GM18868 (cell line): Measurements from ENCODE around the gene RHOT2.

ENCODE experiments used
- ATAC-seq: cut with Tn5 transposase; IDR thresholded peaks from one replicate; pipeline ENCODE4 v1.9.1; 2021; ENCODE audit warnings: mild to moderate bottlenecking, moderate library complexity; ENCODE audit not compliant: unreplicated experiment

The RHOT2 gene

DNA sequence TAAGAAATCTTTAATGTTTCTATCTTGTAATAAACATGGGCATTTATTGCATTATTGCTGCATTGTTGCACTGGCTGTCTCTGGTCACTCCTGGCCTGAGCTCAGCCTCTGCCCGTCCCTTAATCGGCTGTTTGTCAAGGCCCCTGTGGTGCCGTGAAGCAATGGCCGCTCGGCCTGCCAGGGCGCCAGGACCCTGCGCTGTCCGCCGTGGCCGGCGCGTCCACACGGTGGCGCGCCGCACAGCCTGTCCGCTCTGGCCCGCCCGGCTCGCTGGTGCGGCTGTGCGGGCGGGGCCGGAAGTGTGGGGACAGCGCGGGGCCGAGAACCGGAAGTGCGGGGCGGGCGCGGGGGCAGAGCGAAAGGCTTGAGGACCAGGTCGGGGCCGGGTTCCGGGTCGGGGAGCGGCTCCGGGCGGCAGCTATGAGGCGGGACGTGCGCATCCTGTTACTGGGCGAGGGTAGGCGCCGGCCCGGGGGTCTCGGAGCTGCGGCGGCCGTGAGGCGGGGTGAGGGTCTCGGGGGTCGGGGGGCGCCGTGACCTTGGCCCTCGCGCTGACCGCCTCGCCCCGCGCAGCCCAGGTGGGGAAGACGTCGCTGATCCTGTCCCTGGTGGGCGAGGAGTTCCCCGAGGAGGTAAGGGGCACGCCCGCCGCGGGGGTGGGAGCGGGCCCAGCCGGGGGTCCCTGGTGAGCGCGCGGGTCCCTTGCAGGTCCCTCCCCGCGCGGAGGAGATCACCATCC is at the start of gene RHOT2:
RHOT2 (plus strand) TSS at position 353 of the 739 bp plus-strand sequence; CDS start at position 421, 68 bp downstream.
- peak; percentile 93 for ATAC-seq

DNA sequence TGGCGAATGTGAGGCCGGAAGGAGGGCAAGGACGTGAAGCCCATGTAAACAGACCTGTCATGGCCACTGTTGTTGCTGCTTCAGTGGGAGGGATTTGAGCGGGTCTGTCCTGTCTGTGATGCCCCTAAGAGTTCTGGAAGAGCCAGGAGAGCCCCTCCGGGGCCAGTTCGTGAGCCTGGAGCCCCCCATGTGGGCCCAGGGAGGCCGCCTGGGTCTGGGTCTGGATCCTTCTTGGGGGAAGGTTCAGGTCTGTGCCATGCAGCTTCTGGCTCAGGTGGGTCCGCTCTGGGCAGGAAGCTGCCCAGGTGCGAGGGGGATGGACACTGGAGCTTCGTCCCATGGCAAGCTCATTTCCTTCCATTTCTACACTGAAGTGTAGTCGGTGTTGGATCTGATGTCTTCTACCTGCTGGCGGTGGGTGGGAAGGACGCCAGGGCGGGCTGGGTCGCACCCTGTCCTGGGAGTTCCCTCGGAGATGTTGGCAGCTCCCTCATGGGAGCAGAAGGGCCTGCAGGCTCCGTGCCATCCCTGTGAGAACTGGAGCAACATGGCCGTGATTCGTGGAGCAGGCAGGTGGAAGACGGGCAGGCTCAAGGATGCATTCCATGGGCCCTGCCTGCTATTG is 48.3 kb upstream of the RHOT2 start:
- ATAC-seq, result no peak

DNA sequence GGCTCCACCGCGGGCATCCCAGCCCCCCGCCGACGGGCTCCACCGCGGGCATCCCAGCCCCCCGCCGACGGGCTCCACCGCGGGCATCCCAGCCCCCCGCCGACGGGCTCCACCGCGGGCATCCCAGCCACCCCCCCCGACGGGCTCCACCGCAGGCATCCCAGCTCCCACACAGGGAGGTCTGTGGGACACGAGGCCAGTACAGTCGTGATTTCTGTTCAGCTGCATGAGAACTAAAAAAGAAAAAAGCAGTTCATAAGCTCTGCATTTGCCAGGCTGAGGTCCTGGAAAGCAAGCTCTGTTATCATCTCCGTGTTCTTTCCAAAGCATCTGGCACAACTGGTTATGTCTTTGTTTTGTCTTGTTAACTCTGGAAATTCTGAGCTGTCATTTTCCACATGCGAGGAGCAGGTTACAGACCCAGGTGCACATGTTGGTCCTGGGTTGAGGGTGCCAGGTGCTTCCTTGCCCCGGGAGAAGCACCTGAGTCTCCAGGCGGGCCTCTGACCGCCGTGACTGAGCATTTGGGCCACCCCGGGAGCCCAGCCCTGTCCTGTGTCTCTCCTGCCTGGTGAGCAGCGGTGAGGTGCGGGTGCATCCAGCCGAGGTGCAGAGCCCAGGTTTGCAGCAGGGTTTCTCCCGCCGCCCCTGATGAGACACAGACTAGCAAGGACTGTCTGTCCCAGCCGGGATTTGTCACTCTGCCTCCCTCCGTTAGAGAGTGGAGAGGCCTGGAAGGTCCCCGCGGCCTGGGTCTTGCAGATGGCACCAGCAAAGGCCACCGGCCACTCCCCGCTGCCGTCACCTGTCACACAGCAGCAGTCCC is 47.0 kb upstream of the RHOT2 start:
- ATAC-seq, result no peak

DNA sequence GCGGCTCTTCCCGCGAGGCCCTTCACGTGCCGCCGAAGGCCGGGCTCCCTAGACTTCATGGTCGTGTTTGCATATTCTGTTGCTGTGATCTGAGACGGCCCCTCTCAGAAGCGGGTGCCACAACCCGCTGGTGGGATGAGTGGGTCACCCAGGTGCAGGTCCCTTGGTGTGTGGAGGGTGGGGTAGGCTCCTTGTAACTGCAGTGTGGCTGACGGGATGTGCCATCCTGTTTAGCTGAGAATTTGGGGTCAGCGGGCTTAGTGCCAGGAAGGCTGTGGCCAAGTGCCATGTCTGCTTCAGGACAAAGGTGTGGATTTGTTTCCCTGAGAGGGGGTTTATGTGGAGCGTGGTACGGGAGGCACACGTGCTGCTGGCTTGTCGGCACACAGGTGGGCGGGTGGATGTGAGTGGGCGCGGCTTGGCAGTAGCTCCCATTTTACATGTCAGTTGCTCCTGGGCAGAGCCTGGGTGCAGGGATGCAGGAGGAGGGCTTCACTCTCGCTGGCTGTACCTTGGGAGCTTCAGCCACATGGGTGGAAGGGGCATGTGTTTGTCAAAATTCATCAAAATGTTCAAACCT is 46.3 kb upstream of the RHOT2 start:
- ATAC-seq, result no peak

DNA sequence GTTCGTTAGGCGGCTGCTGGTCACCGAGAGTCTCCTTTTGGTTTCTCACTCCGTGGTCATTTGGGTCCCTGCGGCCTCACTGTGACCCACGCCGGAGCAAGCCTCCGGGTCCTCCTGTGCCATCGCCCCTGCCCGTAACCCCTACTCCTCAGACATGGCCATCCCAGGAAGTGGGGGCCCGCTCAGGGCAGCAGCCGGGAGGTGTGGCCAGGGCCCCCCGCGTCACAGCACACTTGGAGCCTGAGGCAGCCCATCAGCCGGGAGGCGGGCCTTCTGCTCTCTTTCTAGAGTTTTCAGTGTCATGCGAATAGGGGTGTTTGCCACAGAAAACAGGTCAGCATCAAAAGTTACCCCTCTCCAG is 45.0 kb upstream of the RHOT2 start:
- no peak for ATAC-seq

DNA sequence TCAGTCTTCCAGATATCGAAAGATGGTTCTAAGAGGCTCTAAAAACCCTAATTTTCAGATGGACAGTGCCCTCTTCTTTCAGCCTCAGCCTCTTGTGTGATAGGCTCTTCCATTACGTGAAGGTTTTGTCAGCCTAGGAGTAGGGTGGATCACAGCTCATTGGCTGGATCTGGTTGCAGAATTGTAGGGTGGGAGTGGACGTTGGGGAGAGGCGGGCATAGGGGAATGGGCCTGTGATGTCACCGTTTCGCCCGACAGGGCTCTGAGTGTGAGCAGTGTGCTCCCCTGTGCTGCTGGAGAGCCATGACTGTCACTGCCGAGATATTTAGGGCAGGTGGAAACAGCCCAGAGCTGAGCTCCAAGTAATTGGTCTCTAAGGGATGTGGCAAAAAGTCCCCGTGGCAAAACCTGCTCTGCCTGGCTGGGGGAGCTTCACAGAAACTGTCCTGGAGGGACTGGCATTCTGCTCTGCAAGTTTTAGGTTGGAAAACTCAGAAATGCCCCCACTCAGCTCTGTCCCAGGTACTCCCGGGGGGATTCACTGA is 43.3 kb upstream of the RHOT2 start:
- no peak for ATAC-seq

DNA sequence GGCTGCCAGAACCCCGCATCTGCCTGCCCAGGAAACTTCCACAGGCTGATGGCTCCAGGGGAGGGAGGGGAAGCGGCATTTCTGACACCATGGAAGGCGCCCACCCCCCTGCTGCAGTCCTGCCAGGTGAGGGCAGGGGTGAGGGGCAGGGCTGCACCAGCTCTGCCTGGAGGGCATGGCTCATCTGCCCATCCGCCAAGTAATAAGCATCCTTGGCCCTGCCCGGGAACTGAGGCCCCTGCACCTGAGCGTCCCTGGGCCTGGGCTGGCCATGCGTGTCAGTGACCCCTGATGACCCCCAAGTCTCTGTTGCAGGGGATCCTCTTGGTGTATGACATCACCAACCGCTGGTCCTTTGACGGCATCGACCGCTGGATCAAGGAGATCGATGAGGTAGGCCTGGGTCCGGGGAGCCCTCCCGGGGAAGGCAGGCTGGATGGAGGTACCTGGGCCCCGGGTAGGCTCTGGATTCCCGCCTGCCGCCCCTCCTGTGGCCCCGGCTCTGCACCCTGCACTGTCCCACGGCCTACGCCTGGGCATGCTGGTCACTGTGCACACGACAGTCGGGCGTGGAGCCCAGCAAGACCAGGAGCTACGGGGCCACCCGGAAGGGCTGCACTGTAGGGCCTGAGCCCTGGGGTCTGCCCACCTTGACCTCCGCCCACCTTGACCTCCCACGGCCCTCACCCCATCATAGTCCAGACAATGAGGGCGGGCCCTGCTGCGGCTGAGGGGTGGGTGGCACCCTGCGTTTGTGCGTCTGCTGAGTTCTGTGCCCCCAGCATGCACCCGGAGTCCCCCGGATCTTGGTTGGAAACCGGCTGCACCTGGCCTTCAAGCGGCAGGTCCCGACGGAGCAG is 42.6 kb upstream of the RHOT2 start:
- no peak for ATAC-seq

DNA sequence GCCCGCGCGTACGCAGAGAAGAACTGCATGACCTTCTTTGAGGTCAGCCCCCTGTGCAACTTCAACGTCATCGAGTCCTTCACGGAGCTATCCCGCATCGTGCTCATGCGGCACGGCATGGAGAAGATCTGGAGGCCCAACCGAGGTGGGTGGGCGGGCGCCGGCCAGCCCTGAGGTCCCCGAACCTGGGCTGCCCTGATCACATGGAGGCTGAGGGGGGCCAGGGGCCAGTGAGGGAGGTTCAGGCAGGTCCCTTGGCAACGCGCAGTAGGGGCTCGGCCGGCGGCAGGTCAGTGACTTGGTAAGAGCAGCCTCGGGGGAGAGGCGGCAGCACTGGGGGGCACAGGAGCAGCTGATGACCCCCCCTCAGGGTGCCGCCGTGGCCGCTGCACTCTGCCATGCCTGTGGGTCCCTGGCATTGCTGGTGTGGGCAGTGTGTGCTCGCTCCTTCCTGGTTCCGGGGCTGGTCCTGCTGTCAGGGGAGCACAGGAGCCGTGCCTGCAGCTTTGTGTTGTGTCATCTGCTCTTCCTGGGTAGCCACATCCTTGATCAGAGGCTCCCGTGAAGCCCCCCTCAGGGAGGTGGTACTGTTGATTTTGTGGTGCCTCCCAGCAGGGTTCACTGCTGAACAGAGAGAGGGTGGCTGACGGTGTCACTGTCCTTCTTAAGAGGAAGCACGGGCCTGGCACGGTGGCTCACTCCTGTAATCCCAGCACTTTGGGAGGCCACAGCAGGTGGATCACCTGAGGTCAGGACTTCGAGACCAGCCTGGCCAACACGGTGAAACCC is 41.8 kb upstream of the RHOT2 start:
- ATAC-seq, result no peak

DNA sequence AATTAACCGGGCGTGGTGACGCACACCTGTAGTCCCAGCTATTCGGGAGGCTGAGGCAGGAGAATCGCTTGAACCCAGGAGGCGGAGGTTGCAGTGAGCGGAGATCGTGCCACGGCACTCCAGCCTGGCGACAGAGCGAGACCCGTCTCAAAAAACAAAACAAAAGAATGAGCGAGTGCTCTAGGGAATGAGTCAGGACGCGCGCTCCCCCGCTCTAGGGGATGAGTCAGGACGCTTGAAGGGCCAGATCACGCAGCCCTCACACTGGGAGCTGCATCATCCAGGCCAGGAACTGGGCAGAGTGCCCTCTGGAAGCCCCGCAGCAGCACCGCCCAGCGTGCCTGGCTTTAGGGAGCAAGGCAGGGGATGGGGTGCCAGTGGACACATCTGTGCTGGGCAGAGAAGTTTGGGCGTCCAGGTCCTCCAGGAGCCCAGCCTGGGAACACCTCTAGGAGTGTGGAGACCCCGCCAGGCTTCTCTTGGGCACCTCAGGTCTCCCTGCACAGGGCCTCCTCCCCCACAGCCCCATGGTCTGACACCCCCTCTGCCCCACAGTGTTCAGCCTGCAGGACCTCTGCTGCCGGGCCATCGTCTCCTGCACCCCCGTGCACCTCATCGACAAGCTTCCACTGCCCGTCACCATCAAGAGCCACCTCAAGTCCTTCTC is 41.0 kb upstream of the RHOT2 start:
- no peak for ATAC-seq

DNA sequence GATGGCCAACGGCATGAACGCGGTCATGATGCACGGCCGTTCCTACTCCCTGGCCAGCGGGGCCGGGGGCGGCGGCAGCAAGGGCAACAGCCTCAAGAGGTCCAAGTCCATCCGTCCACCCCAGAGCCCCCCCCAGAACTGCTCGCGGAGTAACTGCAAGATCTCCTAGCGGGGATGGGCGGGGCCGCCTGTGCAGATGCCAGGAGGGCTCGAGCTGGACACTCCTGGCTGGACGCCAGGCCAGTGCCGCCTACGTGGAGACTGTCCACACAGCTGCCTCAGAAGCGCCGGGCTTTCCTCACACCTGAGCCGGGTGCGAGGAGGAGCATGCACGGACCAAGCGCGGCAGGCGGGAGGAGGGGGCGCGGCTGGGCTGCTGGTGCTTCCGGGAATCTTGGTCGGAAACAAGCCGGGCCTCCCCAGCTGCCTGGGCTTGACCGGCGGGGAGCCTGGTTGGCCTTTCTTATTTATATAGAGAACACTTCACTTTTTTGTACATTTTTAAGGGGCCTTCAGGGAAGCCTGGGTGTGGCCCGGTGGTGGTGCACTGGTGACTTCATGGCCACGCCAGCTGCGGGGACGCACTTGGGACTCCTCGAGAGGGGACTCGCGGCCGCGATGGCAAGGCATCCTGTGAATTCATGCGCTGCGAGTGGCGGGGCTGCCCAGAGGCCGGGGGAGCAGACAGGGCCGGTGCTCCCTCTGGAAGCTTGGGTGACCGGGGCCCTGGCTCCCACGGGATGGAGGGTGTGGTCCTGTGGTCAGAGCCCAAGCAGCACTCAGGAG is 40.3 kb upstream of the RHOT2 start:
- ATAC-seq, result no peak

DNA sequence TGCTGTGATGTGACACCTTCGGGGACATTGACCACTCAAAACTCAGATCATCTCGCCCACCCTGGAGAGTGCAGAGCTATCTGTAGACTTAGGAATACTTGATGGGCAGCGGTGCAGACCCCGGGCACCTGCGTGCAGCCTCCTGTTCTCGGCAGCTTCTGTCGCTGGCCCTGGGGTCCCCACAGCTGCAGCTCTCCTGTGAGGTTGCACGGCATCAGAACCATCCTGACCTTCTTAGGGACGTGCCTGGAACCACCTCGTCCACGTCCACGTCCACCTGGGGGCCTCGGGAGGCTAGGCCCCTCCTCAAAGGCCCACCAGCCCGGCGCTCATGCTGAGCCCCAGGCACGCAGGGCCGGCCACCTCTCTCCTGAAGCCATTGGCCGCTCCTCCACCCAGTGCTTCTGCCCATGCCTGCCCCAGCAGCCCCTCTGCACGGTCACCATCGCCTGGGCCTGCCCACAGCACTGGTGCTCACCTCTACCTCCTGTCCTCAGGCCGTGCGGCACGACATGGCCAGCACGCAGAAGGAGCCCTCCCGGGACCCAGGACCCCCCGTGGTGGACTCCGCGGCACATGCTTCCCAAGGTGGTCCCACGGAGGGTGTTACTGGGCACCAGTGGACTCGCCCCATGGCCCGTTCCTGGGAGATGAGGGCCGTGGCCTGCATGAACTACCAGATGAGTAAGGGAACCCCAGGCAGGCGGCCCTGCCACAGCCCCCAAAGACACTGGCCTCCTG is 39.4 kb upstream of the RHOT2 start:
- no peak for ATAC-seq

DNA sequence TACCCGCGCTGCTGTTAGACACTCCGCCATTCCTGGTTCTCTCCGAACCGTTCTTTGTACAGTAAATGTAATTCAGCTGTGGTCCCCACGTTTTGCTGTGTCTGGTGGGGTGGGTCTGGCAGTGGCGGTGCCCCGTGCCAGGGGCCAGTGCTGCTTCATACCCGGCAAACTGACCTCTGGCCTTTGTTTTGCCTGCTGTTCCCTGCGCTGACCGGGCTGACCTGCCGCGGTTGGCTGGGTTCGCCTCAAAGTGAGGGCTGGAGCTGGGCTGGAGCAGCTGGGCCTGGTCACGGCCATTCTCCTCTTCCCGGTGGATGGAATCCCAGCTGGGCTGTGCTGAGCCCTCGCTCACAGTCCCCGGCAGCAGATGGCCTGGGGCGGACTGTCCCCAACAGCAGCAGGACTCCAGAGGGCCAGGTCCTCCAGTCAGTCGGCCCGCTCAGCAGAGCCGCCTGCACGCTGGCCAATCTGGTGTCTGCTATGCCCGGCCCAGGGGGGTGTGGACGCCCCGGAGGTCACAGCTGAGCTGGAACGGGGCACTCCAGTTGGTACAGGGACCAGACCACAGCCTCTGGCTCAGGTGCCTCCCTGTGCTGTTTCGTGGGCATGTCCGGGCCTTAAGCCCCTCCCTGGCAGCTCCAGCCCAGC is 38.6 kb upstream of the RHOT2 start:
- ATAC-seq, result no peak

DNA sequence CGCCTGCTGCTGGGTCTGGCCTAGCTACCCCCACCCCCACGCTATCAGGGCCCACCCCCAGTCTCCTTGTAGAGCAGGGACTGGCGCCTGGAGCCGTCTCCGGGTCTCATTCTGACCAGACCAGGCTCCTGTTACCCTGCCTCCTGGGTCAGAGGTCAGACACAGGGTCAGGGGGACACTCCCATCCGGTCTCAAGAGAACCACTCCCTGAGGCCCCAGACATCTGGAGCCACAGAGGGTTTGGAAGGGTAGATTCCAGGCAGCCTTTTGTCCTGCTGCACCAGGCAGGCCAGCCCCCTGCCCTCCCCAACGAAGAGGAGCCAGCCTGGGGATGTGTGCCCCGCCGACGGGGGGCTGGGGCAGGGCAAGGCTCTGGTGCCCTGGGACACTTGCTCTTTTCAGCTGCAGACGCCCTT is 38.1 kb upstream of the RHOT2 start:
- ATAC-seq, result no peak

DNA sequence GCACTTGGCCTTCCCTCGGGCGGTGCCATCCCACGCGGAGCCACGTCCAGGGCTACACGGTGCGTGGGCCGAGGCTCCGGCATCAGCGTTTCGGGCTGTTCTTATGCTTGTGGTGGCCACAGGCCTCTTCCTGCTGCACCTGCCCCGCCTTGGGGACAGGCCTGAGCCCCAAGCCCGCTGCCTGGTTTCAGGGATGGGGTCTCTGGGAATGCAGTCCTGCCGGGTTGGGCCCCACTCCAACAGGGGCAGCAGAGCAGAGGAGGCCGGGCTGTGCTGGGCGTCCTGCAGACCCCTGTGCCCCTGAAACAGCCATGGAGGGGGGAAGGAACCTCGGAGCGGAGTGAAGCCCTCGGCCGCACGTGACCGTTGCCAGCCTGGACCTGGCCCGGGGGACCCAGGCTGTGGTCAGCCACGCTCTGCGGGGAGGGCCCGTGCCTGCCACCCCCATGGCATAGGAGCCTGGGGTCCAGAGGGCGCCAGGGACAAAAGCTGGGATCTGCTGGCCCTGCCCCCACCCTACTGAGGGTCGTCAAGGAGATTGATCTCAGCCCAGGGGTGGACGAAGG is 37.6 kb upstream of the RHOT2 start:
- no peak for ATAC-seq

DNA sequence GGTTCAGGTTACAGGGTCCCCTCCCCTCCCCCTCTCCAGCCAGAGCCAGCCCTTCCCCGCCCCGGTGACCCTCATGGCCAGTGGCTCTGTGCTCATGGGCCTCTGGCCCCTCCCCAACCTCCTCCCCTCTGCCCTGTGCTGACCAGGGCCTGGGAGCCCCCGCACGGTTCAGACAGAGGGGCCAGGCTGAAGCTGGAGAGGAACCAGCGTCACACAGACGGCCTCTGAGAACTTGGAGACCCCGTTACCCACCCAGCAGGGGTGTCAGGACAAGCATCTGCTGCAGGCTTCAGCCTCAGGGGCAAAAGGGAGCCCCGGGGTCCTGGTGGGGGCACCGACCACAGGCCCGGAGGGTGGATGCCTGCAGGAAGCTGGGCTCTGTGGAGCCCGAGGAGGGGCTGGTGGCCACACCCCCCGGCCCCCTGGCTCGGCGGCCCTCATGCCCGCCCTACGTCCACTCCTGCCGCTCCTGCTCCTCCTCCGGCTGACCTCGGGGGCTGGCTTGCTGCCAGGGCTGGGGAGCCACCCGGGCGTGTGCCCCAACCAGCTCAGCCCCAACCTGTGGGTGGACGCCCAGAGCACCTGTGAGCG is 37.0 kb upstream of the RHOT2 start, which contains the start of gene WFIKKN1:
WFIKKN1 (plus strand) TSS at position 171 of the 591 bp plus-strand sequence; CDS start at position 440, 269 bp downstream.
- no peak for ATAC-seq

DNA sequence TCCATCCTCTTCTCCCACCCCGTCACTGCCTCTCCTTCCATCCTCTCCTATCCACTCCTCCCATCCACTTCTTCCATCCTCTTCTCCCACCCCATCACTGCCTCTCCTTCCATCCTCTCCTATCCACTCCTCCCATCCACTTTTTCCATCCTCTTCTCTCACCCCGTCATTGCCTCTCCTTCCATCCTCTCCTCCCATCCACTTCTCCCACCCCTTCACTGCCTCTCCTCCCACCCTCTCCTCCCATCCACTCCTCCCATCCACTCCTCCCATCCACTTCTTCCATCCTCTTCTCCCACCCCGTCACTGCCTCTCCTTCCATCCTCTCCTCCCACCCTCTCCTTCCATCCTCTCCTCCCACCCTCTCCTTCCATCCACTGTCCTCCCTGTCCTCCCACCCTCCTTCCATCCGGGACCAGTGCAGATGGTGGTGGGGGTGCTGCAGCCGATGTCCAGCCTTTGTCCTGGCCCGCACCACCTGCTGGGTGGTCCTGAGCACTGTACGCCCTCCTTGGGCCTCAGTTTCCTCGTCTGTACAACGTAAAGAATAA is 36.0 kb upstream of the RHOT2 start:
- ATAC-seq, result no peak
